SK-N-MC (cell line): ENCODE measurements around the gene RNF13.
A peak's percentile ranks its signal among the peaks of the same experiment; 100 is the strongest.
"Not testable (repeated sequence)": the region's sequence is repeated elsewhere in the genome, so short reads cannot be mapped to it uniquely, and the experiment has no call there.

Source experiments
- DNase-seq: peaks from one replicate; pipeline ENCODE4 v3.0.0-alpha.2; 2011; ENCODE audit warnings: low read depth, low spot score
- H3K27ac ChIP-seq: fragments of 200-600 bp; sonication (generic); 2 replicates; pipeline ENCODE4 v1.5.1; 2016; ENCODE audit warnings: mixed run types
- H3K36me3 ChIP-seq: fragments of 200-600 bp; sonication (generic); 2 replicates; pipeline ENCODE4 v1.6.1; 2017; ENCODE audit warnings: antibody characterized with exemption, low read length, mixed read lengths; ENCODE audit not compliant: insufficient read depth
- H3K4me3 ChIP-seq: fragments of 200-600 bp; sonication (generic); 2 replicates; pipeline ENCODE4 v1.5.1; 2016
- H3K9ac ChIP-seq: fragments of 200-600 bp; sonication (generic); 2 replicates; pipeline ENCODE4 v1.8.0; 2017; ENCODE audit warnings: mixed run types, mixed read lengths; ENCODE audit not compliant: insufficient read length
- H3K9me3 ChIP-seq: fragments of 200-600 bp; sonication (generic); 2 replicates; pipeline ENCODE4 v1.6.1; 2017; ENCODE audit warnings: low read depth, mild to moderate bottlenecking, antibody characterized with exemption, low read length, moderate library complexity, mixed read lengths
- EZH2 ChIP-seq: fragments of 200-600 bp; sonication (generic); IDR thresholded peaks from one replicate; pipeline ENCODE4 v1.6.1; 2017; ENCODE audit warnings: antibody characterized with exemption
- FOXP2 ChIP-seq: optimal IDR thresholded peaks from 2 replicates; pipeline ENCODE3; 2011; ENCODE audit warnings: mild to moderate bottlenecking, moderate library complexity; ENCODE audit not compliant: insufficient read depth; ENCODE audit errors: extremely low read length, control extremely low read depth
- POLR2AphosphoS5 ChIP-seq: IDR thresholded peaks from 2 replicates; pipeline ENCODE4 v1.6.1; 2012; ENCODE audit warnings: mild to moderate bottlenecking, low read depth, low read length, borderline replicate concordance

The RNF13 gene

DNA sequence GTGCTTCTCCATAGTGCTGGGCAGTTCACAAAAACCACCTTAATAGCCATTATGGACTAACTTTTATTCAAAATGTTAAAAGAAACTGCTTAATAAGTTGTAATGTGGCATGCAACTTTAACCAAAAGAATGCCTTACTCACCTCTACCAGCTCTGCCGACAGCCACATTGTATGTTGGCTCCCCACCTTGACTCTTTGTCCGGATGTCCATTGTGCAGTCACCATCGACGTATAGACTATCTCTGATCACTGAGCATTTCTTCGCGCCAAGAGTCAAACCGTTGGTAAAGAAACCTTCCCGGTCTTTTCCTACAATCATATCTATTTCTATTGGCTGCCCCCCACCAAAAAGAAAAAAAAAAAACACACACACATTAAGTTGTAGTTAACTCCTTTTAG is 155.2 kb downstream of the RNF13 start:
- H3K9ac ChIP-seq, result peak overlapping the region; percentile 96

DNA sequence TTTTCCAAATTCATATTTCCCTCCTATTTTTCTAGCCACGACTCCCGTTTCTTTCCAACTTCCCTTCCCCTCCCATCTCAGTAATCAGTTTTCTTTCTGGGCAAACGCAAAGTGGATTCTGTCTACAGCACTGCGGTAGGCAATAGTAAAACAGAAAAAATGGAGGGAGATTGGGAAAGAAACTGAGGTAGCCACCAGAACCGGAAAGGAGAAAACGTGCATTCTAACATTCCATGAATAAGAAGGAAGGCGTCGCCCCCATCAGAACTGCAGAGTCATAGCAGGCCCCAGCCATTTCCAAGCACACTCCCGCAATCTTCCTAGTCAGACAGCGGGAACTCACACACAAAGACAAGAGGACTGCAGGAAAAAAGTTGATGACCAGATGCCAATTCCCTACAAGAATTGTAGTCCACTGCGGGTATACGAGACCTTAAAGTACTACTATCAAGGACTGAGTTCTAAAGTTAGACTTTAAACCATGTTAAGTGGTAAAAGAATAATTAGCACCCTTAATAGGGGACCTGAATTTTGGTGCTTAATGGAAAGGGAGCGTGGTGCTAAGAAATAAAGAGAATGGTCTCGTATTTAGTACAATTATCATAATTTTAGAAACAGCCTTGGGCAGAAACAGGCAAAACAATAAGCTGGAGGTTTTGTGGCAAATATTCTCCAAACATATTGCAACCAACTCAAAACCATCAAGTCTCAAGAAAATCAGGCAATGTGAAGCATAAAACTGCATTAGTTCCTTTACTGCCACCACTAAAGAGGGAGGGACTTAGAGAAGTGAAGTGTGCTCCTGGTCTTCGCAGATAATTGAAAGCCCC is 156.3 kb downstream of the RNF13 start:
- peak; percentile 84 for DNase-seq
- Histone ChIP-seq H3K9ac (peak overlapping the region; percentile 96), H3K4me3 (peak overlapping the region; percentile 92), H3K36me3 (peaks cover 44% of the 10 kb centered on the region), H3K27ac (peak overlapping the region; percentile 97), H3K9me3 (no peaks in the 10 kb centered on the region)
- TF ChIP-seq EZH2 (no peak), FOXP2 (no peak), POLR2AphosphoS5 (peak; percentile 67)

More for the DNA sequence above, 155.2 kb downstream of the RNF13 start:
- TF ChIP-seq FOXP2 (no peak), POLR2AphosphoS5 (no peak), EZH2 (no peak)
- peak overlapping the region; percentile 97 for H3K27ac ChIP-seq
- peaks cover 55% of the 10 kb centered on the region for H3K36me3 ChIP-seq
- no peaks in the 10 kb centered on the region for H3K9me3 ChIP-seq
- peak overlapping the region; percentile 92 for H3K4me3 ChIP-seq
- DNase-seq, result no peak

DNA sequence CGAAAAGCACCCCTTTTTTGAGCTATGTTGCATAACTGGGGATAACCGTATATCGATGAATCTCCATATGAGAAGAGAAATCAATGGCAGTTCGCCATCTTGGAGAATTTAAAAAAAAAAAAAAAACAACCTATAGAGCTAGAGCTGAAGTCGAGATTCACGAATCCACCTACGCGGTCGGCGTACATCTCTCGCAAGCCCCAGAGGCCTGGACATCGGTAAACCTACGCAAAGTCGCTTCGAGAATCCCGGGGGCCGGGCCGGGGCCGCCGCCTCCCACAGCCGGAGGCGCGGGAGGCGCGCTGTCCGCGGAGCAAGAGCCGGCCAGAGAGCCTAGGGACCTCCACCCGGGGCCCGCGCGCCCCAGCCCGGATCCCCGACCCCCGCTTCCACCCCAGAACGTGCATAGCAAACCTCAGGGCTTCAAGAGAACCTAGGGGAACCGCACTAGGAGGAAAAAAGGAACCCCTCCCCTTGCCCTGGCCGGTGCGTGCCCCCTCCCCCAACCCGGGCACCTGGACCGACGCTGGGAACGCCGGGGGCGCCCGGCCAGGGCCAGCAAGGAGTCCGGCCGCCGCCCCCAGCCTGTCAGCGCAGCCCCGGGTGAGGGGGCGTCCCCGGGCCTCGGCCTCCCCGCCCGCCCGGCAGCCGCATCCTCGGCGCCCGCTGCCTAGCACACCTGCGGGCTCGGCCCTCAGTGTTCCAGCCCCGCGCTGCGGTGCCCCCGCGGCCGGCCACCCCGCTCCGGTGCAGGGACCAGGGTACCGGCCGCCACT is 157.1 kb downstream of the RNF13 start:
- Histone ChIP-seq H3K9me3 (no peaks in the 10 kb centered on the region), H3K36me3 (peaks cover 36% of the 10 kb centered on the region), H3K9ac (peak overlapping the region; percentile 96), H3K27ac (peak overlapping the region; percentile 97), H3K4me3 (peak overlapping the region; percentile 92)
- TF ChIP-seq EZH2, result no peak
- no peak for TF ChIP-seq FOXP2
- TF ChIP-seq POLR2AphosphoS5, result no peak; the same call in 1 of the 2 replicates
- peak; percentile 94 for DNase-seq

DNA sequence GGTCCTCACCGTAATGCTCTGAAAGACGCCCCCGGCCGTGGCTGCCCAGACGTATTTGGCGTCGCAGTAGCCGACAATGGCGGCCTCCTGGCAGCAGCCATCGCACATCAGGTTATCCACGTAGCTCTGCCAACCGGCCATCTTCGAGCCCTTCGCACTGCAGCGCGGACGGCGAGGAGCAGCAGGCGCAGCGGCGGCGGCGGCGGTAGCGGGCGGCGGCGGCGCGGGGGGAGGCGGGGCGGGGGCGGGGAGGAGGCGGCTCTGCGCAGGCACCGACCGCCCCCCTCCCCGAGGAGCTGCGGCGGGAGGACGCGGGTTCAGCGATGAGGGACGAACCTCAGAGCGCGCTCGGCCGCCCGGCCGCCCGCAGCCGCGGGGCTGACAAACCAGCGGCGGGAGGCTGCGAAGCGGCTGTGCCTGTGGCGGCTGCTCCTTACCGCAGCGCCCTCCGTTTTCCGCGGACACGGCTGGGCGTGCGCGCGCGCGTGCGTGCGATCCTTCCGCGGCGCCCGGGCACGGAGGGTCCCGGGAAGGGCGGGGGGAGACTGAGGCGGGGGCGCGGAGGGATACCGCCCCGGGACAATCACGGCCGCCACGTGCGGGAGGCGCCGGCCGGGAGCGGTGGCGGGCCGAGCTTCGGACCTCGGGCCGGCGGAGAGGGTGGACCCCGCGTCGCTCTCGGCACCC is 157.8 kb downstream of the RNF13 start, which contains the start of gene PFN2:
TSS of gene PFN2 (minus strand) at position 180 of the 687 bp plus-strand sequence. CDS start at position 141, 39 bp downstream.
- peak within 1 kb of the TSS; percentile 97 for H3K27ac ChIP-seq
- peak within 1 kb of the TSS; percentile 92 for H3K4me3 ChIP-seq
- DNase-seq, result no peak
- peak within 1 kb of the TSS; percentile 96 for H3K9ac ChIP-seq
- no peaks in the 10 kb centered on the region for H3K9me3 ChIP-seq
- TF ChIP-seq POLR2AphosphoS5 (peak; percentile 80), FOXP2 (no peak), EZH2 (no peak)
- H3K36me3 ChIP-seq, result peaks cover 28% of the 10 kb centered on the region

DNA sequence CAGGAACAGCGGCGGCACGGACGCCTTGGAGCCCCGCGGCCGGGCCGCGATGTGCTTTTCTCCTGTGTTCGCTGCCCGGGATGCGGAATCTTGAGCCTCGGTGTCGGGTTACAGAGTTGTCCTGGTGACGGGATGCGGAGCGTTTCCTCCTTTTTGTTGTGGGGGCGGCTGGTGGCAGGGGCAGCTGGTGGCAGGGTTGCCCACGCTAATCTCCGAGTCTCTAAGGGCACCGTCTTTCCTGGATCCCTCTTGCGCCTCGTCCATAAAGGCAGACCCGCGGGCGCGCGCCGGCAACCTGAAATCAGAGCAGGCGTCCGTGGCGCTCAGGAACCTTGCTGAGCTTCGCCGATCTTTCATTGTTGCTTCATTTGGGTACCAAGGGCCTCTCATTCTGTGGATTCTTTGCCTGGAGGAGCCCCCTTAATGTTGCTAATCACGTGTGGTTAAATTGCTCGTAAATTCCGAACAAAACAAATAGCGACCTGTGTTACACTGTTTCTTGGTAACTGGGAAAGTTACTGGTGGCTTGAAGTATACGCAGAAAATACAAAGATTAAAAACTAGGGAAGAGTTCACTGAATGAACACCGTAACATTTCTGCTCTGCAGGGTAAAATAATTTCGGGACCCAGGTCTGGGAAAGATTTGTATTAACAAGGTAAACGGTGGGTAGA is 158.5 kb downstream of the RNF13 start:
- no peaks in the 10 kb centered on the region for H3K9me3 ChIP-seq
- peak overlapping the region; percentile 74 for H3K27ac ChIP-seq
- peak overlapping the region; percentile 92 for H3K4me3 ChIP-seq
- peaks cover 22% of the 10 kb centered on the region for H3K36me3 ChIP-seq
- no peak for DNase-seq
- peak overlapping the region; percentile 84 for H3K9ac ChIP-seq
- TF ChIP-seq POLR2AphosphoS5 (peak; percentile 35; the same call in 1 of the 2 replicates), EZH2 (no peak), FOXP2 (peak; percentile 49)

DNA sequence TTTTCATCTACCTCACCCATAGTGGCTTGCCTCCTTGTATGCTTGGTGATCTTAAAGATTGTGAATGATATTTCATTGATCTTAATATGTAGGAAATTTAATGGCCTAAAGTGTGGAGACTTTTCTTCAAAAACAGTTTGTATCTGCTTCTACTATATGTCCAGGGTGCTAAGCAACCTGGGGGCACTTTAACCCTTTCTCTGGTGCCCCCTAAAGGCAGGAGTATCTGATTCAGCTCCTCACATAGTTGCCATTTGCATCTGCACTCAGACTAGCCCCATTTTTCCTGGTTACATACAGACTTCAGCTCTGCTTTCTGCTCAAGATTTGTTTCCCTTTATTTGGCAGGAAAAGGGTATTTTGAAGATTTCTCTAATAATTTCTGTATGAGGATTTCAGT is 162.9 kb downstream of the RNF13 start:
- Histone ChIP-seq H3K9me3 (no peaks in the 10 kb centered on the region), H3K4me3 (no peak overlapping the region), H3K27ac (no peak overlapping the region), H3K36me3 (no peaks in the 10 kb centered on the region), H3K9ac (no peak overlapping the region)
- TF ChIP-seq EZH2 (no peak), POLR2AphosphoS5 (no peak), FOXP2 (no peak)
- DNase-seq, result no peak

DNA sequence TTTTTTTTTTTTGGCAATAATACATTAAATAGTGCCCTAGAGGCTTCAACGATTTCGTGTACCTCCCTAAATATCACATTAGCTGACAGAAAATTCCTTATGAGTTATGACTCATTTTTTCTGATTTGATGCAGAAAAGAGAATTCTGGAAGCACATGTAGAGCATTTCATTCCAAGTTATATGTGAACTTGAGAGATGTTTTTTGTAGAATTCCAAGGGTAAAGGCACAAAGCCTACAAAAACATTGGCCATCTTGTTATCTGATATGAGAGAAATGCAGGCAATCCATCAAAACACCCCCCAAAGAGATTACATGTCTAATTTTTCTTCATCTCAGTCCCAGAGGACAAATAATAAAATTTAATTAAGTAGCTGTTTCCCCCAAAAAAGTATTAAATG is 164.4 kb downstream of the RNF13 start:
- TF ChIP-seq EZH2, result no peak
- no peak for TF ChIP-seq POLR2AphosphoS5
- TF ChIP-seq FOXP2, result no peak
- Histone ChIP-seq H3K4me3 (no peak overlapping the region), H3K36me3 (no peaks in the 10 kb centered on the region)

DNA sequence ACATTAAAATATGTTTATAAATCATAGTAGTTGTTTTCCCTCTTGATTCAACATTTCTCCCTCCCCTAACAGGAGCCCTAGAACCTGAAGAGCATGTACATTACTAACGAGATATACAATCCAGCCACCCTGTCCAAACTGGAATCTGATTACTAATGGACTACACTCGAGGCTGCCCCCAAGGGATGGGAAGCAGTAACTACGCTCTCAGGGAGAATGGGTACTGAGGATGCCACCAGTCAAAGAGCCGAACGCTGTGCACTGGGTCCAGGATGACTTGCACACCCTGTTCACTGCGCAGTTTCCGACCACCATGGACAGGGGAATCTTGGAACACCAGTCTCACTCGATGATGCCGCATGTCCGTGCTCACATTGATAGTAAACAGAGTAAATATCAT is 169.0 kb downstream of the RNF13 start:
- not testable (repeated sequence) for DNase-seq, H3K36me3 ChIP-seq, H3K4me3 ChIP-seq, H3K9ac ChIP-seq, H3K9me3 ChIP-seq, H3K27ac ChIP-seq

More for the DNA sequence above, 164.4 kb downstream of the RNF13 start:
- H3K27ac ChIP-seq, result no peak overlapping the region
- no peaks in the 10 kb centered on the region for H3K9me3 ChIP-seq
- DNase-seq, result no peak
- no peak overlapping the region for H3K9ac ChIP-seq

DNA sequence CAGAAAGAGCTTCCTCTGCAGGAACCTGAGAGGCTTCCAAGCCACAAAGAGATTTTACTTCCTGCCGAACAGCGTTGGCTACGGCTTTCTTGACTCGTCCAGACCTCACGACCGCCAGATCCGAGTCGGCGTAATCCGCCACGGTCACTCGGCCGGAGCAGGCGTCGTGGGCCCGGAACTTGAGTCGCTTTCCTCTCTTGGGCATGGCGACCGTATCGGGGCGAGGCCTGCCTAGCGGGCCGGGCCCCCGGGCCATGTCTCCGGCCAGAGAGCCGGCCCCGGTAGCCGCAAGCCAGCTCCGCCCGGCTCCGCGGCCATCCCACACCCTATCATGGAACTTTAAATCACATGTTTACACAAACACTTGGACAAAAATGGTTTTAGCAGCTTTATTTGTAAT is 170.0 kb downstream of the RNF13 start:
- not testable (repeated sequence) for H3K9ac ChIP-seq, DNase-seq, H3K36me3 ChIP-seq, H3K27ac ChIP-seq, H3K4me3 ChIP-seq, H3K9me3 ChIP-seq
